H9 (cell line): ENCODE results near the gene TTC6. TPM values are rescaled to one million over a fixed set of nuclear protein-coding genes. Genes with fewer than 3 reads are reported as not detected.

Source experiments
- DNase-seq: peaks from one replicate; pipeline ENCODE4 v3.0.0-alpha.2; 2017
- H2AFZ ChIP-seq: one replicate; pipeline ENCODE4 v1.6.1; 2013; ENCODE audit warnings: mild to moderate bottlenecking, low read length, control low read depth, moderate library complexity
- H2AK5ac ChIP-seq: 2 replicates; pipeline ENCODE4 v1.6.1; 2013; ENCODE audit warnings: low read length, control low read depth, mixed read lengths; ENCODE audit not compliant: insufficient read length
- H2BK120ac ChIP-seq: one replicate; pipeline ENCODE4 v1.6.1; 2013; ENCODE audit warnings: low read depth, mild to moderate bottlenecking, low read length, control low read depth, inconsistent platforms; ENCODE audit not compliant: poor library complexity, severe bottlenecking
- H2BK12ac ChIP-seq: 2 replicates; pipeline ENCODE4 v1.6.1; 2013; ENCODE audit warnings: low read length, control low read depth, mixed read lengths, low read depth; ENCODE audit not compliant: insufficient read length
- H2BK15ac ChIP-seq: 2 replicates; pipeline ENCODE4 v1.6.1; 2013; ENCODE audit warnings: low read depth, low read length, control low read depth
- H2BK20ac ChIP-seq: one replicate; pipeline ENCODE4 v1.6.1; 2013; ENCODE audit warnings: low read depth, mild to moderate bottlenecking, low read length, control low read depth, inconsistent platforms; ENCODE audit not compliant: poor library complexity, severe bottlenecking
- H2BK5ac ChIP-seq: 2 replicates; pipeline ENCODE4 v1.6.1; 2013; ENCODE audit warnings: low read length, control low read depth, mixed read lengths; ENCODE audit not compliant: insufficient read length
- H3K14ac ChIP-seq: 2 replicates; pipeline ENCODE4 v1.6.1; 2013; ENCODE audit warnings: low read length, control low read depth; ENCODE audit not compliant: insufficient read depth
- H3K18ac ChIP-seq: 2 replicates; pipeline ENCODE4 v1.6.1; 2013; ENCODE audit warnings: low read depth, mild to moderate bottlenecking, mixed read lengths, low read length, control low read depth; ENCODE audit not compliant: insufficient read length
- H3K23ac ChIP-seq: 2 replicates; pipeline ENCODE4 v1.6.1; 2013; ENCODE audit warnings: low read length, control low read depth, mixed read lengths, low read depth; ENCODE audit not compliant: insufficient read length
- H3K23me2 ChIP-seq: 2 replicates; pipeline ENCODE4 v1.6.1; 2013; ENCODE audit warnings: low read depth, mild to moderate bottlenecking, mixed read lengths, low read length, control low read depth; ENCODE audit not compliant: insufficient read length, poor library complexity, severe bottlenecking
- H3K27ac ChIP-seq: 2 replicates; pipeline ENCODE4 v1.5.1; 2013; ENCODE audit warnings: low read length, control low read depth, mixed read lengths, low read depth; ENCODE audit not compliant: insufficient read length
- H3K27me3 ChIP-seq: 2 replicates; pipeline ENCODE4 v1.6.1; 2013; ENCODE audit warnings: low read length, control low read depth, inconsistent platforms; ENCODE audit not compliant: insufficient read depth
- H3K4ac ChIP-seq: 2 replicates; pipeline ENCODE4 v1.6.1; 2013; ENCODE audit warnings: low read depth, mild to moderate bottlenecking, control low read depth, inconsistent platforms, low read length, moderate library complexity
- H3K4me1 ChIP-seq: 2 replicates; pipeline ENCODE4 v1.6.1; 2013; ENCODE audit warnings: low read length, control low read depth, inconsistent platforms; ENCODE audit not compliant: insufficient read depth
- H3K4me2 ChIP-seq: 2 replicates; pipeline ENCODE4 v1.6.1; 2013; ENCODE audit warnings: low read length, control low read depth, mixed read lengths; ENCODE audit not compliant: insufficient read length, insufficient read depth
- H3K56ac ChIP-seq: 2 replicates; pipeline ENCODE4 v1.6.1; 2013; ENCODE audit warnings: low read depth, mild to moderate bottlenecking, mixed read lengths, low read length, control low read depth; ENCODE audit not compliant: insufficient read length
- H3K79me1 ChIP-seq: 2 replicates; pipeline ENCODE4 v1.6.1; 2013; ENCODE audit warnings: low read depth, mild to moderate bottlenecking, moderate library complexity, low read length, control low read depth, inconsistent platforms; ENCODE audit not compliant: insufficient read depth, poor library complexity, severe bottlenecking
- H3K79me2 ChIP-seq: 2 replicates; pipeline ENCODE4 v1.6.1; 2013; ENCODE audit warnings: low read length, control low read depth, inconsistent platforms; ENCODE audit not compliant: insufficient read depth
- H3K9ac ChIP-seq: 2 replicates; pipeline ENCODE4 v1.6.1; 2013; ENCODE audit warnings: low read length, control low read depth, mixed read lengths; ENCODE audit not compliant: insufficient read length; ENCODE audit errors: extremely low read depth
- H3K9me3 ChIP-seq: one replicate; pipeline ENCODE4 v1.6.1; 2013; ENCODE audit warnings: low read depth, low read length, inconsistent platforms; ENCODE audit not compliant: control insufficient read depth
- H3T11ph ChIP-seq: one replicate; pipeline ENCODE4 v1.6.1; 2013; ENCODE audit warnings: mild to moderate bottlenecking, low read length, control low read depth, inconsistent platforms
- H4K20me1 ChIP-seq: one replicate; pipeline ENCODE4 v1.6.1; 2013; ENCODE audit not compliant: control insufficient read depth, insufficient read length, insufficient read depth
- H4K5ac ChIP-seq: 2 replicates; pipeline ENCODE4 v1.6.1; 2013; ENCODE audit warnings: low read depth, mild to moderate bottlenecking, mixed read lengths, low read length, control low read depth; ENCODE audit not compliant: insufficient read length
- H4K8ac ChIP-seq: replicated peaks from 2 replicates; pipeline ENCODE4 v1.6.1; 2013; ENCODE audit warnings: low read length, control low read depth, mixed read lengths, low read depth; ENCODE audit not compliant: insufficient read length
- H4K91ac ChIP-seq: 2 replicates; pipeline ENCODE4 v1.6.1; 2013; ENCODE audit warnings: low read depth, mild to moderate bottlenecking, moderate library complexity, mixed read lengths, low read length, control low read depth; ENCODE audit not compliant: insufficient read length
- H3K27ac Mint-ChIP-seq, 3 experiments: 2 replicates in 2 of 3; 3 replicates in 1 of 3; pipeline ENCODE4 v1.8.0; 2020 to 2021; ENCODE audit warnings: mixed read lengths in 3 of 3, mild to moderate bottlenecking in 1 of 3, moderate library complexity in 1 of 3
- H3K27me3 Mint-ChIP-seq: 2 replicates; pipeline ENCODE4 v1.8.0; 2021; ENCODE audit warnings: low read depth, mild to moderate bottlenecking, moderate library complexity, mixed read lengths
- H3K36me3 Mint-ChIP-seq, 3 experiments: 2 replicates in 2 of 3; 3 replicates in 1 of 3; pipeline ENCODE4 v1.8.0; 2020 to 2021; ENCODE audit warnings: low read depth in 3 of 3, mixed read lengths in 3 of 3; ENCODE audit not compliant: insufficient read depth in 1 of 3
- H3K4me1 Mint-ChIP-seq, 2 experiments: 2 replicates each; pipeline ENCODE4 v1.8.0; 2020; ENCODE audit warnings: mixed read lengths in 2 of 2
- H3K4me3 Mint-ChIP-seq, 2 experiments: 2 replicates in 1 of 2; 3 replicates in 1 of 2; pipeline ENCODE4 v1.8.0; 2020 to 2021; ENCODE audit warnings: mild to moderate bottlenecking in 2 of 2, mixed read lengths in 2 of 2, moderate library complexity in 1 of 2
- H3K9me3 Mint-ChIP-seq, 2 experiments: 2 replicates in 1 of 2; 3 replicates in 1 of 2; pipeline ENCODE4 v1.8.0; 2020; ENCODE audit warnings: mild to moderate bottlenecking in 2 of 2, mixed read lengths in 2 of 2, moderate library complexity in 1 of 2
- CTCF ChIP-seq: fragments of 200-600 bp; sonication (generic); conservative IDR thresholded peaks from 3 replicates; pipeline ENCODE4 v1.8.0; 2021; ENCODE audit warnings: antibody characterized with exemption, mild to moderate bottlenecking
- WGBS: extraction: QIAGEN DNeasy Blood & Tissue Kit; methylation state at CpG from one replicate; pipeline ENCODE4 v1.1.7; 2013; ENCODE audit warnings: missing lambda C conversion rate, low lambda C conversion rate, mixed read lengths; ENCODE audit not compliant: insufficient read length; ENCODE audit errors: extremely low coverage; 5-methylcytosine and 5-hydroxymethylcytosine counted together
- total RNA-seq: library from RNA; stranded (reverse); gene quantifications from 2 replicates; pipeline ENCODE4 v1.2.1, GENCODE V29; 2021

Gene TTC6
- total RNA-seq, 1 experiment from 2014 or later: 0.24 TPM

GRCh38 chr14:37586797-37587130 lies 8.7 kb upstream of the TTC6 start:
- Histone ChIP-seq H2BK20ac (no peak overlapping the region), H3K27ac (no peak overlapping the region), H3T11ph (no peak overlapping the region), H4K5ac (no peak overlapping the region), H2BK5ac (no peak overlapping the region), H3K4me1 (peaks cover 3% of the 10 kb centered on the region; the same call in 1 of the 2 replicates), H3K9ac (no peak overlapping the region), H3K79me2 (no peaks in the 10 kb centered on the region), H3K23ac (no peak overlapping the region), H3K4ac (no peak overlapping the region), H4K91ac (no peak overlapping the region), H2BK15ac (no peak overlapping the region), H4K8ac (no peak overlapping the region), H3K27me3 (peaks cover 78% of the 10 kb centered on the region), H3K18ac (no peak overlapping the region), H4K20me1 (no peaks in the 10 kb centered on the region), H3K4me2 (no peak overlapping the region), H3K23me2 (peaks cover 10% of the 10 kb centered on the region), H2AK5ac (no peak overlapping the region), H3K9me3 (no peaks in the 10 kb centered on the region), H2AFZ (no peak overlapping the region), H2BK12ac (no peak overlapping the region), H3K56ac (no peak overlapping the region), H3K14ac (no peak overlapping the region), H3K79me1 (no peaks in the 10 kb centered on the region), H2BK120ac (no peak overlapping the region)
- peaks cover 0 to 9% of the 10 kb centered on the region in 2 experiments; a peak in 4 of 5 replicates for H3K9me3 Mint-ChIP-seq
- H3K27ac Mint-ChIP-seq: no peak overlapping the region
- peaks cover 98% of the 10 kb centered on the region for H3K27me3 Mint-ChIP-seq
- H3K36me3 Mint-ChIP-seq: no peaks in the 10 kb centered on the region; a peak in 1 of 7 replicates
- peak overlapping the region in 1 of 2 experiments; percentile 78; a peak in 1 of 5 replicates for H3K4me3 Mint-ChIP-seq
- DNase-seq: no peak
- WGBS: no CpG with 5 or more reads among the region's 1 CpG
- peaks cover 25 to 52% of the 10 kb centered on the region in 2 experiments for H3K4me1 Mint-ChIP-seq
- TF ChIP-seq CTCF: no peak
